ENCODE results near the gene BACH2. TPM values are rescaled to one million over a fixed set of nuclear protein-coding genes. Genes with fewer than 3 reads are reported as not detected.

The BACH2 gene
- polyA plus RNA-seq, 1 donor from 2014 or later, result 45.5 TPM

DNA sequence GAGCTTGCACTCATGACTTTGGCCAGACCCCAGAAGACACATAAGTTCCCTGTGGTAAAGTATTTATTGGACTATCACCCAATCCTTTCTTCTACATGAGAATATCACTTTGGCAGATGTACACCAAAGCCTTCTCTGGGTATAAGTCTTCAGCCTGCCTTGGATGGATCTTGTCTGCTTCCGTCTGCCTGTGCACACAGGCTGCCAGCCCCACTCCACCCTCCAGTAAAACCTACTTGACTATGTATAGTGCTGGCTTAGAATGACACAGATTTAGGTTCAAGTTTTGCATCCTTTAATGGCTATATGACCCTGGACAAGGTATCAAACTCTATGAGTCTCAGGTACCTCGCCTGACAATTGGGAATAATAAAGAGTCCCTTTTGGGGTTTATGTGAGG is 63.4 kb downstream of the BACH2 start:
- TF ChIP-seq EP300 (conservative IDR thresholded peaks at IDR 0.05; ENCODE audit: poor library complexity, severe bottlenecking), result no peak
- TF ChIP-seq REST (IDR thresholded peaks at IDR 0.05; ENCODE audit: borderline replicate concordance), result no peak
- TF ChIP-seq SMC3 (conservative IDR thresholded peaks at IDR 0.05; ENCODE audit: poor library complexity), result no peak
- TF ChIP-seq RAD21 (conservative IDR thresholded peaks at IDR 0.05), result no peak
- TF ChIP-seq, protein P1, sequence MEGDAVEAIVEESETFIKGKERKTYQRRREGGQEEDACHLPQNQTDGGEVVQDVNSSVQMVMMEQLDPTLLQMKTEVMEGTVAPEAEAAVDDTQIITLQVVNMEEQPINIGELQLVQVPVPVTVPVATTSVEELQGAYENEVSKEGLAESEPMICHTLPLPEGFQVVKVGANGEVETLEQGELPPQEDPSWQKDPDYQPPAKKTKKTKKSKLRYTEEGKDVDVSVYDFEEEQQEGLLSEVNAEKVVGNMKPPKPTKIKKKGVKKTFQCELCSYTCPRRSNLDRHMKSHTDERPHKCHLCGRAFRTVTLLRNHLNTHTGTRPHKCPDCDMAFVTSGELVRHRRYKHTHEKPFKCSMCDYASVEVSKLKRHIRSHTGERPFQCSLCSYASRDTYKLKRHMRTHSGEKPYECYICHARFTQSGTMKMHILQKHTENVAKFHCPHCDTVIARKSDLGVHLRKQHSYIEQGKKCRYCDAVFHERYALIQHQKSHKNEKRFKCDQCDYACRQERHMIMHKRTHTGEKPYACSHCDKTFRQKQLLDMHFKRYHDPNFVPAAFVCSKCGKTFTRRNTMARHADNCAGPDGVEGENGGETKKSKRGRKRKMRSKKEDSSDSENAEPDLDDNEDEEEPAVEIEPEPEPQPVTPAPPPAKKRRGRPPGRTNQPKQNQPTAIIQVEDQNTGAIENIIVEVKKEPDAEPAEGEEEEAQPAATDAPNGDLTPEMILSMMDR (IDR thresholded peaks at IDR 0.05; ENCODE audit: poor library complexity, severe bottlenecking), result no peak
- TF ChIP-seq EZH2 (IDR thresholded peaks at IDR 0.05; ENCODE audit: borderline replicate concordance, insufficient read depth, low read length, poor library complexity, severe bottlenecking), result no peak
- TF ChIP-seq POLR2AphosphoS5 (IDR thresholded peaks at IDR 0.05), result no peak
- no peak for TF ChIP-seq TAF1 (IDR thresholded peaks at IDR 0.05; ENCODE audit: low read depth)
- TF ChIP-seq MXI1 (conservative IDR thresholded peaks at IDR 0.05; ENCODE audit: poor library complexity, severe bottlenecking), result no peak
- no peak overlapping the region for H3K27ac ChIP-seq (ENCODE audit: low read length)
- no peak overlapping the region for H2AFZ ChIP-seq (ENCODE audit: low read depth, low read length)
- no peaks in the 10 kb centered on the region for H3K9me3 ChIP-seq (ENCODE audit: low read length)
- H3K9me2 ChIP-seq (ENCODE audit: insufficient read depth, low read length), result no peaks in the 10 kb centered on the region
- peaks cover 17% of the 10 kb centered on the region for H3K79me2 ChIP-seq (replicated peaks; ENCODE audit: insufficient read depth, low read length)
- no peaks in the 10 kb centered on the region for H3K36me3 ChIP-seq (ENCODE audit: insufficient read depth, low read length)
- no peaks in the 10 kb centered on the region for H3F3A ChIP-seq (ENCODE audit: insufficient read depth, low read length, poor library complexity, severe bottlenecking)
- H3K27me3 ChIP-seq (ENCODE audit: insufficient read depth, low read depth, low read length), result no peaks in the 10 kb centered on the region
- H4K20me1 ChIP-seq (ENCODE audit: insufficient read depth), result no peaks in the 10 kb centered on the region
- no peak overlapping the region for H3K4me2 ChIP-seq (ENCODE audit: low read length)
- no peak overlapping the region for H3K4me3 ChIP-seq (ENCODE audit: low read length)
- no peak overlapping the region for H3K9ac ChIP-seq (ENCODE audit: low read length)

DNA sequence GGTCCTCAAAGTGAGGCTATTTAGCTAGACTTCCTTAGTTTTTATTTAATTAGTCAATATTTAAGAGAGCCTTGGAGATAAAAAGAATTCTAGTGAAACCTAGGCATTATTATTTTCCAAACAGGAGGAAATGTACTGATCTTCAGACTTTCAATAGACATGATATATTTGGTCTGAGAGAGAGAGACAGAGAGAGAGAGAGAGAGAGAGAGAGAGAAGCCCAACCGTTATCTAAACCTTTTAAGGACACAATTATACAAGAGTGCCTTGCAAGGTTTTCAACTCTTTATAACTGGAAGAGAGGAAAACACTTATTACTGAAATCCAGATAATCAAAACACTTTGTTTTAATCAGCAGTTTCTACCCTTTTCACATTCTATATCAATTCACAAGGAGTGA is 64.8 kb downstream of the BACH2 start:
- H3K36me3 ChIP-seq (ENCODE audit: insufficient read depth, low read length), result no peaks in the 10 kb centered on the region
- no peak overlapping the region for H2AFZ ChIP-seq (ENCODE audit: low read depth, low read length)
- H3K4me3 ChIP-seq (ENCODE audit: low read length), result no peak overlapping the region
- H3K9ac ChIP-seq (ENCODE audit: low read length), result no peak overlapping the region
- no peaks in the 10 kb centered on the region for H3K9me3 ChIP-seq (ENCODE audit: low read length)
- H3K27me3 ChIP-seq (ENCODE audit: insufficient read depth, low read depth, low read length), result no peaks in the 10 kb centered on the region
- no peaks in the 10 kb centered on the region for H3F3A ChIP-seq (ENCODE audit: insufficient read depth, low read length, poor library complexity, severe bottlenecking)
- no peaks in the 10 kb centered on the region for H4K20me1 ChIP-seq (ENCODE audit: insufficient read depth)
- no peak overlapping the region for H3K27ac ChIP-seq (ENCODE audit: low read length)
- no peak overlapping the region for H3K4me2 ChIP-seq (ENCODE audit: low read length)
- H3K9me2 ChIP-seq (ENCODE audit: insufficient read depth, low read length), result no peaks in the 10 kb centered on the region
- TF ChIP-seq MXI1 (conservative IDR thresholded peaks at IDR 0.05; ENCODE audit: poor library complexity, severe bottlenecking), result no peak
- no peak for TF ChIP-seq EZH2 (IDR thresholded peaks at IDR 0.05; ENCODE audit: borderline replicate concordance, insufficient read depth, low read length, poor library complexity, severe bottlenecking)
- TF ChIP-seq SMC3 (conservative IDR thresholded peaks at IDR 0.05; ENCODE audit: poor library complexity), result no peak
- TF ChIP-seq, protein P1 (IDR thresholded peaks at IDR 0.05; ENCODE audit: poor library complexity, severe bottlenecking), result no peak
- TF ChIP-seq REST (IDR thresholded peaks at IDR 0.05; ENCODE audit: borderline replicate concordance), result no peak
- no peak for TF ChIP-seq TAF1 (IDR thresholded peaks at IDR 0.05; ENCODE audit: low read depth)
- no peak for TF ChIP-seq EP300 (conservative IDR thresholded peaks at IDR 0.05; ENCODE audit: poor library complexity, severe bottlenecking)
- no peak for TF ChIP-seq POLR2AphosphoS5 (IDR thresholded peaks at IDR 0.05)
- TF ChIP-seq RAD21 (conservative IDR thresholded peaks at IDR 0.05), result no peak
- peaks cover 10% of the 10 kb centered on the region for H3K79me2 ChIP-seq (replicated peaks; ENCODE audit: insufficient read depth, low read length)
